Brain microvascular endothelial cell (primary cell): ENCODE measurements around the gene TOB2.
A peak's percentile ranks its signal among the peaks of the same experiment; 100 is the strongest.

ENCODE experiments used
- DNase-seq: peaks from one replicate; pipeline ENCODE4 v3.0.0-alpha.2; 2020
- H3K27ac ChIP-seq: fragments of 250-450 bp; sonication (Bioruptor Pico); 2 replicates; pipeline ENCODE4 v1.5.1; 2020; ENCODE audit warnings: mild to moderate bottlenecking, moderate library complexity
- H3K27me3 ChIP-seq: fragments of 250-450 bp; sonication (Bioruptor Pico); replicated peaks from 2 replicates; pipeline ENCODE4 v1.5.1; 2020; ENCODE audit warnings: mild to moderate bottlenecking
- H3K36me3 ChIP-seq: fragments of 250-450 bp; sonication (Bioruptor Pico); replicated peaks from 2 replicates; pipeline ENCODE4 v1.5.1; 2020; ENCODE audit warnings: mild to moderate bottlenecking
- H3K4me3 ChIP-seq: 2 replicates; pipeline ENCODE4 v1.5.1; 2011; ENCODE audit warnings: low read depth, mild to moderate bottlenecking, control low read depth, low read length, moderate library complexity
- CTCF ChIP-seq: IDR thresholded peaks from 2 replicates; pipeline ENCODE4 v1.5.1; 2011; ENCODE audit warnings: low read depth, mild to moderate bottlenecking, moderate library complexity, low read length, control low read depth, inconsistent platforms; ENCODE audit errors: missing control alignments
- in situ Hi-C: cut with HindIII; loops from 2 replicates; pipeline ENCODE4 v1.10.0; 2017; ENCODE audit warnings: low sequenced_read_pairs, low pct_ligation_motif_present

The TOB2 gene

GRCh38 chr22:41459431-41459830 is 12.8 kb upstream of the TOB2 start:
- DNase-seq = no peak
- Histone ChIP-seq H3K36me3 (peaks cover 34% of the 10 kb centered on the region), H3K27ac (no peak overlapping the region), H3K27me3 (no peaks in the 10 kb centered on the region), H3K4me3 (no peak overlapping the region)
- in situ Hi-C loops = no loop called here
- TF ChIP-seq CTCF = no peak

DNA sequence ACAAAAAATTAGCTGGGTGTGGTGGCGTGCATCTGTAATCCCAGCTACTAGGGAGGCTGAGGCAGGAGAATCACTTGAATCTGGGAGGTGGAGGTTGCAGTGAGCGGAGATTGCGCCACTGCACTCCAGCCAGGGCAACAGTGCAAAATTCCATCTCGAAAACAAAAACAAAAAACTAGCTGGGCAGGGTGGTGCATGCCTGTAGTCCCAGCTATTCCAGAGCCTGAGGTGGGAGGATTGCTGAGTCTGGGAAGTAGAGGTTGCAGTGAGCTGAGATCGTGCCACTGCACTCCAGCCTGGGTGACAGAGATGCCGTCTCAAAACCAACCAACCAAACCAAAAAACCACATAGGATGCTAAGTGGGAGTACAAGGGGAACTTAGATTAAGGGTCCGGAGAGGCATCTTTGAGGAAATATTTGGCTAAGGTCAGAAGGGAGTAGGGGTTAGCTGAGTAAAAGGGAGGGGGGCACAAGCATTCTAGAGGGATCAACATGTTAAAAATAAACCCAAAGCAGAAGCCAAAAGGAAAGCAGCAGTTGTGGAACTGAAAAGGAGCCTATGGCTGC is 11.6 kb upstream of the TOB2 start:
- H3K36me3 ChIP-seq = peaks cover 28% of the 10 kb centered on the region
- no peak overlapping the region for H3K27ac ChIP-seq
- in situ Hi-C loops = no loop called here
- TF ChIP-seq CTCF = no peak
- no peak for DNase-seq
- H3K4me3 ChIP-seq = no peak overlapping the region
- no peaks in the 10 kb centered on the region for H3K27me3 ChIP-seq

GRCh38 chr22:41448189-41448808 is 1.7 kb upstream of the TOB2 start:
- H3K36me3 ChIP-seq = peaks cover under 1% of the 10 kb centered on the region
- DNase-seq = peak; percentile 99
- TF ChIP-seq CTCF = no peak
- H3K27ac ChIP-seq = peak overlapping the region; percentile 93
- H3K27me3 ChIP-seq = no peaks in the 10 kb centered on the region
- H3K4me3 ChIP-seq = peak overlapping the region; percentile 95
- in situ Hi-C loops = no loop called here

DNA sequence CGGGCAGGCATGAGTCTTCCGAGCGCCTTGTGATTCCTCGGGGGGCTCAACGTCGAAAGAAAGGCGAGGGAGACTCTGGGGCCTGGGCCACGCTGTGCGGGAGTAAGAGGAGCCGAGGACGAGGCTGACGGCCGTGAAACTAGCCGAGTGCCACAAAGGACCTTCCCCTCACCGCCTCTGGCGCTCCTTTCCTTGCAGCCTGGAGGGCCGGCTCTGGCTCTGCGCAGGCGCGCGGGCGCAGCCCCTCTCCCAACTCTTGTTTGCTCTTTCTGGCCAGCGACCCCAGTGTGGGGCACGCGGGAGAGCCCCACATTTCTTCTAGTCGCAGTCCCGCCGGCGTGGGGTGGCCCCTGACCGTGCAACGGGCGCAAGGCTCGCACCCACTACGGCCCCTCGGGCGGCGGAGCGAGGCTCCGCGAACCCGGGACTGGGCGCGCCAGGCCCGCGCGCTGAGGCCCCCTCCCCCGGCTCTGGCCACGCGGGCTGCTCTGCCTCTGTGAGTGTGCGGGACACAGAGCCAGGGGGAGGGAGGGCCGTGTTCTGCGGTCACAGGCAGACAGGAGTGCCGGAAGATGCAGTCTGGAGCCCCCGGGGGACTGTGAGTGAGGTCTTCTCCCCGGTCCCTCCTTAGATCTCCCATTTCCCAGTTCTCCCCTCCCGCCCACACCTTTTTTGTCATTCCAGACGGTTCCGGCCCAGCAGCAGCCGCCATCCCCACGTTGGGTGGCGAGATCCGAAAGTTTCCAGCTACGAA is 1.0 kb upstream of the TOB2 start:
- peak; percentile 48 for DNase-seq
- H3K27me3 ChIP-seq = no peaks in the 10 kb centered on the region

GRCh38 chr22:41446057-41446501 is 522 bp downstream of the TOB2 start:
- in situ Hi-C loops = no loop called here
- Histone ChIP-seq H3K27me3 (no peaks in the 10 kb centered on the region), H3K36me3 (peaks cover 14% of the 10 kb centered on the region), H3K27ac (peak overlapping the region; percentile 93), H3K4me3 (peak overlapping the region; percentile 95)
- DNase-seq = no peak
- TF ChIP-seq CTCF = no peak

More for the DNA sequence above, 1.0 kb upstream of the TOB2 start:
- Histone ChIP-seq H3K36me3 (peaks cover 6% of the 10 kb centered on the region), H3K4me3 (peak overlapping the region; percentile 95), H3K27ac (peak overlapping the region; percentile 93)
- no peak for TF ChIP-seq CTCF
- in situ Hi-C loops = no loop called here
